HFF-Myc (cell line): ENCODE results near the gene PCBD2.

Experiments used
- DNase-seq: peaks from one replicate; pipeline ENCODE4 v3.0.0-alpha.2; 2011; ENCODE audit warnings: low read depth; ENCODE audit errors: extremely low read depth
- H3K4me3 ChIP-seq: replicated peaks from 2 replicates; pipeline ENCODE4 v1.5.1; 2011; ENCODE audit warnings: low read depth, mild to moderate bottlenecking, control low read depth, low read length
- CTCF ChIP-seq: IDR thresholded peaks from 2 replicates; pipeline ENCODE4 v1.5.1; 2012; ENCODE audit warnings: mild to moderate bottlenecking, low read depth, low read length, control low read depth; ENCODE audit errors: missing control alignments

PCBD2 gene

DNA sequence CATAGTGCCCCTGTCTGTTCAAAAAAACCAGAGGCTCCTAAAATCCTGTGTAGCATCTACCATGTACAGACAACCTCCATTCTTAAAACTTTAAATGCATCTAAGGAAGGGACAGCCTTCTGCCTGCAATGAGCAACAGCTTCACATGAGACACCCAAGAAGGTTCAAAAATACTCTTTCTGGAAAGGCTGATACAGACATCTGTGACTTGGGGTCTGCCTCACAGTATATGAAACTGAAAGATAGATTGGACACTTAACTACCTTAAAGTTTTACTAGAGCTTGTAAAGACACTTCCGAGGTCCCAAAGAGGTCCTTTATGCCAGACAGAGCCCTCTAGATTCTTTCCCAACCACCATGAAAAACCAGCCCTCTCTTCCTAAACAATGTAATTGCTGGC lies 34.6 kb downstream of the PCBD2 start:
- H3K4me3 ChIP-seq = no peak overlapping the region
- DNase-seq = no peak
- no peak for TF ChIP-seq CTCF

DNA sequence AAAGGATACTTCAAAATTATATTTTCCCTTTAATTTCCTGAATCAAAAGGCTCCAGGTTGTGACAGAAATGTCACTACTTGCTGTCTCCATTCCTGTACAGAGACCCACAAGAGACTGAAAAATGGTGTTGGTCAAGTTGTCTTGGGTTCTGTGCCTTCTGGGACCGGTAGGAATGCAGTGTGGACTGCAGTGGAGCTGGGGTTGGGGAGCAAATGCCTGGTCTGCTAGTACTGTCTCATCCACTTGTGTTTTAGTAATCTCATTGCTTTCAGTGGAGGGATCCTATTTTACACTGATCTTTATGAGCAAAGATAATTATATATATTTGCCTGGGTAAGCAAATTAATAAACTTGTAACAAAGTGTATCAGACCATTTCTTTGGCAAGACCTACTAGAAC lies 38.6 kb downstream of the PCBD2 start:
- no peak overlapping the region for H3K4me3 ChIP-seq
- no peak for DNase-seq
- TF ChIP-seq CTCF = no peak

- no peak for TF ChIP-seq CTCF
- no peak overlapping the region for H3K4me3 ChIP-seq
- DNase-seq = no peak
Measured at GRCh38 chr5:134944630-134945029, 39.7 kb downstream of the PCBD2 start.

- no peak for TF ChIP-seq CTCF
- DNase-seq = no peak
- no peak overlapping the region for H3K4me3 ChIP-seq
Measured at GRCh38 chr5:134945041-134945440, 40.1 kb downstream of the PCBD2 start.

GRCh38 chr5:134948911-134949310 lies 44.0 kb downstream of the PCBD2 start:
- H3K4me3 ChIP-seq = no peak overlapping the region
- DNase-seq = peak; percentile 21
- no peak for TF ChIP-seq CTCF

DNA sequence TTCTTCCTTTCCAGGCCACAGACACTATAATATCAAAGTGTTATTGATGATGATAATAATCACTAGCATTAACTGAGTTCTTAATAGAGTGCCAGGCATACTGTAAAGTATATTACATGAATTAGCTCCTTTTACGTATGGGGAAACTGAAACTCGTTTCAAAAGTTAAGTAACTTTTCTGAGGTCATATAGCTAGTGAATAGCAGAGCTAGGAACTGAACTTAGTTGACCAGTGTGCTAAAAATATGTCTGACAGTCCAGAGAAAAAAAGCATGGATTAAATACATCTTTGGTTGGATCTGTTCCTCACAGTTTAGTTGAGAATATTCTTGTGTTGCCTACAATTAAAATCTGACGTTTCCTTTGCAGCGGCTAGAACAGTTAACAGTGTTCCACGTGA lies 44.4 kb downstream of the PCBD2 start:
- no peak for DNase-seq
- H3K4me3 ChIP-seq = no peak overlapping the region
- TF ChIP-seq CTCF = no peak

DNA sequence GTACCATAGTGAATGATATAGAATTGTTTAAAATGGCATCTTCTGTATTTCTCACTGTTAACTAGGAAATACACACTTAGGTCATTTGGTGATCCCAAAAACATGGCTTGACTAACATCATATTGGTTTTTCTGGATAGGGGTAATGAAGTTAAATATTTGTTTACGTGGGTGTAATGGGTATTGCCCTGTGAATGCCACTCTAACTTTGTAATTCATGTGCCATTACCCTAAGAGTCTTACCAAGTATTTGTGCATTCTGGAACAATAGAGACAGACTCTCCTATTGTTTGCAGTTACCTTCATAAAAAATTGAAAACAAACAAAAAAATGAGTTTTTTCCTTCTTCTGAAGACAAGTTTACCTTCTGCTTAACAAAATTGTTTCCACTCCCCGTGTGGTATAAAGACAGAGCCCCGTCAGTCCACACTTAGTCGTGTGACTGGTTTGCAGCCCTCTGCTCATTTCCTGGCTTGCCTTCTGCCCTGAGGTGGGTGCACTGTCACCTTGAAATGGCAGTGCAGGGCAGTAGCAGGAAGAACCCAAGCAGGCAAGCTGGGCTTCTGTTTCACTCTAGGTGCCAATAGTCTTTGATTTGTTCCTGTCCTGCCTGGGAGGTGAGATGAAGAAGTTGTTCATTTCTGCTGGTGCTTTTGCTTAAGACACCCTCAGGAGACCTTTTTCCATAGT lies 53.1 kb downstream of the PCBD2 start:
- no peak for DNase-seq
- no peak for TF ChIP-seq CTCF

More for the DNA sequence above, 53.1 kb downstream of the PCBD2 start:
- no peak overlapping the region for H3K4me3 ChIP-seq
